ENCODE measurements around the gene TSC22D3.
"Not testable (repeated sequence)": the region's sequence is repeated elsewhere in the genome, so short reads cannot be mapped to it uniquely, and the experiment has no call there.

The TSC22D3 gene

GRCh38 chrX:107775734-107776511 lies at the start of gene TSC22D3:
TSC22D3 (minus strand) TSS chrX:107775787; CDS start chrX:107775419, 368 bp downstream.
- peak; percentile 25 for DNase-seq (ENCODE audit: low spot score)

- DNase-seq (ENCODE audit: low spot score) = no peak
These were observed 47.9 kb upstream of the TSC22D3 start for GRCh38 chrX:107823456-107823855.

GRCh38 chrX:107823042-107823441 lies 47.5 kb upstream of the TSC22D3 start:
- DNase-seq (ENCODE audit: low spot score) = no peak

DNA sequence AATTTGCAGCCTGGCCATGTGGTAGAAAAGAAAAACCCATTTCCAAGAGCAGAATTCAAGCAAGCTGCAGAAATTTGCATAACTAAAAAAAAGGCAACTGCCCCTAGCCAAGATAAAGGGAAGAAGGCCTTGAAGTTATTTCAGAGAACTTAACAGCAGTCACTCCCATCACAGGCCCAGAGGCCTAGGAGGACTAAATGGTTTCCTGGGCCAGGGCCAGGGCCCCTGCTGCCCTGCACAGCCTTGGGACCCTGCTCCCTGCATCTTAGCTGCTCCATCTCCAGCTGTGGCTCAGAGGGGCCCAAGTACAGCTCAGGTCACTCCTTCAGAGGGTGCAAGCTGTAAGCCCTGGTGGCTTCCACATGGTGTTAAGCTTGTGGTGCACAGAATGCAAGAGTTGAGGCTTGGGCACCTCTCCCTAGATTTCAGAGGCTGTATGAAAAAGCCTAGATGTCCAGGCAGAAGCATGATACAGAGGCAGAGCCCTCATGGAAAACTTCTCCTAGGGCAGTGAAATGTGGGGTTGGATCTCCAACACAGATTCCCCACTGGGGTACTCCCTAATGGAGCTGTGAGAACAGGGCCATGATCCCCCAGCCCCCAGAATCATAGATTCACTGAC lies 43.4 kb upstream of the TSC22D3 start:
- DNase-seq (ENCODE audit: low spot score) = no peak

GRCh38 chrX:107810053-107810452 lies 34.5 kb upstream of the TSC22D3 start:
- not testable (repeated sequence) for DNase-seq (ENCODE audit: low spot score)

DNA sequence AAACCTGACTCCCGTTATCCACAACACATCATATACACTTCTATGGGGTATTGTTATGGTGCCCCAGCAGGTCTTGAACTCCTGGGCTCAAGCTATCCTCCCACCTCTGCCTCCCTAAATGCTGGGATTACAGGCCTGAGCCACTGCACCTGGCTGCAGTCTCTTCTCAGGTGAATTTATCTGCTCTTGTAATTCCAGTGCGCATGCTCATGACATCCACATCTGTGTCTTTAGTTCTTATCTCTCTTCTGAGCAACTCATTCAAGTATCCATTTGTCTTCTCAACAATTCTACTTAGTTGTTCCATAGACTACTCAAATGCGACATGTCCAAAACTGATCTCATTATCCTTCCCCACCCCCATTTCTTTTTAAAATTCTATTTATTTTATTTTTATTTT lies 29.6 kb upstream of the TSC22D3 start:
- no peak for DNase-seq (ENCODE audit: low spot score)

GRCh38 chrX:107804427-107804826 lies 28.8 kb upstream of the TSC22D3 start:
- DNase-seq (ENCODE audit: low spot score) = no peak

DNA sequence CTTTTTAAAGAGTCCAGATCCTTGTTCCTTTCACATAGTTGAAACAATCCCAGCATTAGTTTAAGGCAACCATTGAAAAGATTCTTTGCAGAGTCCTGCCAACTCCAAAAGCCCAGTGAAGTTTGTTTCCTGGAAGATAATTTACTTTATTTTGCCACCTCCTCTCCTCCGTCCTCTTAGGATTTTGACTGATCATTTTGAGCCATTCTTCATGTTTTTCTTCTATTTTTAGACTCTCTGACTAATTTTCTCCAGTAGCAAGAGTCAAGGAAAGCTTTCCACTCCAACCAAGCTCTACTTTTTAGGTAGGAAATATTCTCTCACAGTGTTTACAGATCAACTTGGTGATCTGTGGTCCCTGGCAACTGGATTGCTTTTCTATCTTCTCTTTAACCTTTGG lies 12.2 kb upstream of the TSC22D3 start:
- DNase-seq (ENCODE audit: low spot score) = no peak

GRCh38 chrX:107780525-107780924 lies 4.9 kb upstream of the TSC22D3 start:
- no peak for DNase-seq (ENCODE audit: low spot score)

GRCh38 chrX:107777536-107777832 lies 1.9 kb upstream of the TSC22D3 start, which contains the start of gene NCBP2L:
NCBP2L (plus strand) TSS chrX:107777733; CDS start chrX:107794221, 16,488 bp downstream.
- no peak for DNase-seq (ENCODE audit: low spot score)

- DNase-seq (ENCODE audit: low spot score) = peak; percentile 73
These were observed 1.3 kb upstream of the TSC22D3 start for GRCh38 chrX:107776649-107777535.

GRCh38 chrX:107775000-107775733 lies 420 bp downstream of the TSC22D3 start:
- no peak for DNase-seq (ENCODE audit: low spot score)

DNA sequence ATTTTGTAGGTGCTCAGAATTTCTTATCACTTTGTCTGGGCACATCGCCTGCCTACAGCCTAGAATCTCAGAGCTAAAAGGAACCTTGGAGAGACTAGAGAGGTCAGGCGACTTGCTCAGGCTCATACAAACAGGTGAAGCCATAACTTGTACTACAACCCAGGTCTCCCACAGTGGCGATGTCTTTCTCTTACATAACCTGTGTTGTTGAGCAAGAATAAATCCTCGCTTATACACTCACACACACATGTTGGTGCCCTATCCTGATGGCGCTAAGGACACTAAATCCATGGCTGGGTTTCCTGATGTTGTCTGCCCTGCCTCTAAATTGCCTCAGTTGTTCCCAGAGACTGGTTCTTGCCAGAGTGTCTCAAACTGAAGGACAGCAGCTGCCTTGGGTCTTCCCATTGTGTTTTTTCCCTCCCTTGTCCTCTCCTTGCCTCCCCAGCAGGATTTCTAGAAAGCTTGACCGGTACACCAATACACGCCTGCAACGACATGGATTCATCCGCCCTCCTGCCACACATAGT lies 1.6 kb downstream of the TSC22D3 start:
- no peak for DNase-seq (ENCODE audit: low spot score)

GRCh38 chrX:107773206-107773605 lies 2.4 kb downstream of the TSC22D3 start:
- no peak for DNase-seq (ENCODE audit: low spot score)

- no peak for DNase-seq (ENCODE audit: low spot score)
These were observed 5.8 kb downstream of the TSC22D3 start for GRCh38 chrX:107769581-107770317.

- DNase-seq (ENCODE audit: low spot score) = no peak
These were observed 7.5 kb downstream of the TSC22D3 start for GRCh38 chrX:107768051-107768450.

GRCh38 chrX:107766470-107767150 lies 9.0 kb downstream of the TSC22D3 start:
- DNase-seq (ENCODE audit: low spot score) = no peak

DNA sequence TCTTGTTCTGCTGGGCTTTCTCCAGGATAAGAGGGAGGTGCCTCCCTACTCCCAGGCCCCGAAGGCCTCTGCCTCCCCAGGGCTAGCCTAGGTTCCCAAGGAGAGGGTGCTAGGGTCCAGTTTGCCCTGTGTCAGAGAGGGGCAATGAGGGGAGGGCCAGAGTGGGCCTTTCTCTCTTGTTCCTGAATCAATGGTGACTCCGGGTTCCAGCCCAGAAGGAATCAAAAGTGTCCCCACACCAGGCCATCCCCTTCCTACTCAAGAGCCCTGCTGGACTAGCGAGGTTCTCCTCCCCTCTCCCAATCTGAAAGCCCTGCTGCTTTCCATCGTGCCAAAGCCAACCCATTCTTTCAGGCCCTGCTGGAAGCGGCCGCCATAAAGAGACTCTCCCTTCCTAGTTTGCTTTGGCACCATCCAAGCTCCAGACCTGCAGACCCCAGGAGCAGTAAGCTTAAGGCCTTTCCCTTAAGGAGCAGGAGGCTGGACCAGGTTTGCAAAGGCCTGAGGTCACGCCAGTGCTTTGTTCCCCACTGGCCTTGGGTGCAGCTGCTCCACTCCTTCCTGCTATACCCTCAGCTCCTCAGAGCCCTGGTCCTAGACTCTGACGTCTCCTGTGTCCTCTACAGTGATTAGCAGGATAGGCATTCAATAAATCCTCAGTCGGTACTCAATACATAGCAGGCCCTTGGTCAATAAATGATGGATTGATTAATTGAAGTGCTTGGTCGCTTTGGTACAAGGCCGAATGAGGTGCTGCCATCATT lies 10.6 kb downstream of the TSC22D3 start:
- DNase-seq (ENCODE audit: low spot score) = no peak

DNA sequence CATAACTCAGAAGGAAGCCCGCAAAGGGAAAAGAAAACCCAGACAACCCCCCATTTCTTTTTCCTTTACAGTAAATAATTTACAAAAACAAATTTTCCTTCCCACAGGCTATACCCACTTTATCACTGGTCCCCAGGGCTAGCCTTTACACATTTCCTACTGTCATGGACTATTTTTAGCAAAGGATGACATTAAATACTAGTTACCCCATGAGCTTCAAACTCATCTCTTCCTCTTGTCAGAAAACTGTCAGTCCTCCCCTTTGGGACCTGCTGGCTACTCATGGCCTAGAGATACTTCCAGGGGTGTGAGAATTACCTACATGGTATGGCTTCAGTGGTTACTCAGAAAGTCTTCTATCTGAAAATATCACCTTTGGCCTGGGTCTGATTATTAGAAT lies 11.9 kb downstream of the TSC22D3 start:
- DNase-seq (ENCODE audit: low spot score) = no peak

Data from hematopoietic multipotent progenitor cell treated with erythropoietin and hydrocortisone succinate and interleukin-3 and kit ligand, for 17 days (in vitro differentiated cells).